SU-DHL-6 (cell line): ENCODE data around the gene LRRC56.

Experiments used
- CTCF ChIP-seq: fragments of 200-600 bp; sonication (generic); IDR thresholded peaks from one replicate; pipeline ENCODE4 v1.5.1; 2017; ENCODE audit warnings: antibody characterized with exemption, mild to moderate bottlenecking, low read length, moderate library complexity; ENCODE audit not compliant: insufficient read depth, poor library complexity, severe bottlenecking
- EZH2phosphoT487 ChIP-seq: fragments of 200-600 bp; sonication (generic), shearing (Covaris generic); conservative IDR thresholded peaks from 2 replicates; pipeline ENCODE4 v1.6.1; 2018; ENCODE audit warnings: mild to moderate bottlenecking, antibody characterized with exemption, low read length, moderate library complexity, mixed read lengths

- TF ChIP-seq CTCF (no peak), EZH2phosphoT487 (no peak)
These were observed 48.3 kb upstream of the LRRC56 start for GRCh38 chr11:488992-489391.
